Mesendoderm (in vitro differentiated cells): ENCODE results near the gene GALNT13.

Source experiments
- DNase-seq: peaks from one replicate; pipeline ENCODE4 v3.0.0; 2013
- H2AK5ac ChIP-seq: 2 replicates; pipeline ENCODE4 v1.6.1; 2013; ENCODE audit warnings: low read length, inconsistent platforms
- H2BK120ac ChIP-seq: 2 replicates; pipeline ENCODE4 v1.6.1; 2013; ENCODE audit warnings: low read depth, mild to moderate bottlenecking, low read length, moderate library complexity, mixed read lengths
- H2BK15ac ChIP-seq: replicated peaks from 2 replicates; pipeline ENCODE4 v1.6.1; 2013; ENCODE audit warnings: low read depth, mild to moderate bottlenecking, moderate library complexity
- H2BK5ac ChIP-seq: 2 replicates; pipeline ENCODE4 v1.6.1; 2013; ENCODE audit warnings: low read length, inconsistent platforms
- H3K18ac ChIP-seq: 2 replicates; pipeline ENCODE4 v1.6.1; 2013; ENCODE audit warnings: mild to moderate bottlenecking, low read length, mixed read lengths
- H3K23ac ChIP-seq: one replicate; pipeline ENCODE4 v1.6.1; 2013; ENCODE audit warnings: low read length
- H3K27ac ChIP-seq: 2 replicates; pipeline ENCODE4 v1.5.1; 2013; ENCODE audit warnings: low read depth, mild to moderate bottlenecking, inconsistent platforms, low read length, moderate library complexity
- H3K27me3 ChIP-seq: 2 replicates; pipeline ENCODE4 v1.6.1; 2013; ENCODE audit warnings: low read length, control low read depth, mild to moderate bottlenecking, inconsistent platforms; ENCODE audit not compliant: insufficient read depth, poor library complexity
- H3K36me3 ChIP-seq: 2 replicates; pipeline ENCODE4 v1.6.1; 2013; ENCODE audit warnings: low read length, inconsistent platforms; ENCODE audit not compliant: control insufficient read depth, insufficient read depth
- H3K4ac ChIP-seq: one replicate; pipeline ENCODE4 v1.6.1; 2013; ENCODE audit warnings: low read depth, mild to moderate bottlenecking, low read length, moderate library complexity
- H3K4me1 ChIP-seq: 2 replicates; pipeline ENCODE4 v1.6.1; 2013; ENCODE audit warnings: low read depth, low read length, inconsistent platforms; ENCODE audit not compliant: control insufficient read depth
- H3K4me2 ChIP-seq: 2 replicates; pipeline ENCODE4 v1.6.1; 2013; ENCODE audit warnings: low read length
- H3K4me3 ChIP-seq: 2 replicates; pipeline ENCODE4 v1.5.1; 2013; ENCODE audit warnings: mild to moderate bottlenecking, low read length
- H3K56ac ChIP-seq: one replicate; pipeline ENCODE4 v1.6.1; 2013; ENCODE audit warnings: low read length
- H3K79me1 ChIP-seq: 2 replicates; pipeline ENCODE4 v1.6.1; 2013; ENCODE audit warnings: low read length, inconsistent platforms
- H3K79me2 ChIP-seq: 2 replicates; pipeline ENCODE4 v1.6.1; 2013; ENCODE audit warnings: mild to moderate bottlenecking, low read length; ENCODE audit not compliant: control insufficient read depth, insufficient read depth
- H3K9ac ChIP-seq: 2 replicates; pipeline ENCODE4 v1.6.1; 2013; ENCODE audit warnings: low read length, inconsistent platforms
- H4K5ac ChIP-seq: one replicate; pipeline ENCODE4 v1.6.1; 2013; ENCODE audit warnings: low read length
- H4K8ac ChIP-seq: one replicate; pipeline ENCODE4 v1.6.1; 2013; ENCODE audit warnings: low read depth, mild to moderate bottlenecking, control low read depth, low read length, moderate library complexity
- WGBS: extraction: QIAGEN DNeasy Blood & Tissue Kit; methylation state at CpG from one replicate; pipeline ENCODE4 v1.1.7; 2013; ENCODE audit warnings: low lambda C conversion rate, missing lambda C conversion rate; ENCODE audit not compliant: insufficient coverage; ENCODE audit errors: extremely low coverage; 5-methylcytosine and 5-hydroxymethylcytosine counted together

Gene GALNT13

GRCh38 chr2:154408786-154409185, 537.1 kb downstream of the GALNT13 start:
- DNase-seq: no peak

GRCh38 chr2:154422251-154422650, 550.5 kb downstream of the GALNT13 start:
- Histone ChIP-seq H3K27ac (no peak overlapping the region), H4K5ac (no peak overlapping the region), H3K79me2 (no peaks in the 10 kb centered on the region), H2BK120ac (no peak overlapping the region), H3K4me3 (no peak overlapping the region), H3K9ac (no peak overlapping the region), H4K8ac (no peak overlapping the region), H3K79me1 (no peaks in the 10 kb centered on the region), H2BK15ac (no peak overlapping the region), H2BK5ac (no peak overlapping the region), H3K4me2 (no peak overlapping the region), H3K4ac (no peak overlapping the region), H3K56ac (no peak overlapping the region), H3K27me3 (no peaks in the 10 kb centered on the region), H3K18ac (no peak overlapping the region), H3K36me3 (no peaks in the 10 kb centered on the region), H3K4me1 (no peaks in the 10 kb centered on the region), H2AK5ac (no peak overlapping the region), H3K23ac (no peak overlapping the region)
- WGBS: no CpG with 5 or more reads among the region's 1 CpG
- no peak for DNase-seq

More at GRCh38 chr2:154408786-154409185, 537.1 kb downstream of the GALNT13 start:
- no peak overlapping the region for H3K4me2 ChIP-seq
- H3K4me1 ChIP-seq: no peaks in the 10 kb centered on the region
- no peak overlapping the region for H3K23ac ChIP-seq
- no peaks in the 10 kb centered on the region for H3K79me2 ChIP-seq
- H2BK5ac ChIP-seq: no peak overlapping the region
- H3K4ac ChIP-seq: no peak overlapping the region
- no peaks in the 10 kb centered on the region for H3K36me3 ChIP-seq
- H4K8ac ChIP-seq: no peak overlapping the region
- no peak overlapping the region for H2BK120ac ChIP-seq
- H3K79me1 ChIP-seq: no peaks in the 10 kb centered on the region
- no peak overlapping the region for H2AK5ac ChIP-seq
- H4K5ac ChIP-seq: no peak overlapping the region
- no CpG with 5 or more reads among the region's 1 CpG for WGBS
- H3K9ac ChIP-seq: no peak overlapping the region
- H3K18ac ChIP-seq: no peak overlapping the region
- H3K4me3 ChIP-seq: no peak overlapping the region
- no peak overlapping the region for H3K27ac ChIP-seq
- H2BK15ac ChIP-seq: no peak overlapping the region
- H3K27me3 ChIP-seq: no peaks in the 10 kb centered on the region
- no peak overlapping the region for H3K56ac ChIP-seq

GRCh38 chr2:154425994-154426393, 554.3 kb downstream of the GALNT13 start:
- Histone ChIP-seq H3K23ac (no peak overlapping the region), H3K27me3 (no peaks in the 10 kb centered on the region), H3K4me3 (no peak overlapping the region), H2BK5ac (no peak overlapping the region), H2BK15ac (no peak overlapping the region), H3K36me3 (no peaks in the 10 kb centered on the region), H3K79me2 (no peaks in the 10 kb centered on the region), H4K8ac (no peak overlapping the region), H3K4me2 (no peak overlapping the region), H3K27ac (no peak overlapping the region), H3K56ac (no peak overlapping the region), H3K79me1 (no peaks in the 10 kb centered on the region), H2BK120ac (no peak overlapping the region), H3K4me1 (no peaks in the 10 kb centered on the region), H4K5ac (no peak overlapping the region), H3K9ac (no peak overlapping the region), H3K18ac (no peak overlapping the region), H2AK5ac (no peak overlapping the region), H3K4ac (no peak overlapping the region)
- WGBS: no CpG with 5 or more reads among the region's 2 CpGs
- DNase-seq: no peak

GRCh38 chr2:154427453-154427852, 555.7 kb downstream of the GALNT13 start:
- H3K36me3 ChIP-seq: no peaks in the 10 kb centered on the region
- no peak overlapping the region for H3K9ac ChIP-seq
- H3K27ac ChIP-seq: no peak overlapping the region
- H2BK15ac ChIP-seq: no peak overlapping the region
- no peak overlapping the region for H3K4me3 ChIP-seq
- DNase-seq: no peak
- H3K18ac ChIP-seq: no peak overlapping the region
- no peak overlapping the region for H2AK5ac ChIP-seq
- H3K4ac ChIP-seq: no peak overlapping the region
- H2BK120ac ChIP-seq: no peak overlapping the region
- H3K23ac ChIP-seq: no peak overlapping the region
- H4K8ac ChIP-seq: no peak overlapping the region
- no peaks in the 10 kb centered on the region for H3K4me1 ChIP-seq
- no peak overlapping the region for H4K5ac ChIP-seq
- H3K4me2 ChIP-seq: no peak overlapping the region
- H3K56ac ChIP-seq: no peak overlapping the region
- no CpG with 5 or more reads among the region's 2 CpGs for WGBS
- H3K27me3 ChIP-seq: no peaks in the 10 kb centered on the region
- no peak overlapping the region for H2BK5ac ChIP-seq
- no peaks in the 10 kb centered on the region for H3K79me1 ChIP-seq
- H3K79me2 ChIP-seq: no peaks in the 10 kb centered on the region

GRCh38 chr2:154428022-154428421, 556.3 kb downstream of the GALNT13 start:
- no peak overlapping the region for H2BK15ac ChIP-seq
- no peak overlapping the region for H2BK120ac ChIP-seq
- H4K5ac ChIP-seq: no peak overlapping the region
- H3K79me2 ChIP-seq: no peaks in the 10 kb centered on the region
- H2AK5ac ChIP-seq: no peak overlapping the region
- H3K4me1 ChIP-seq: no peaks in the 10 kb centered on the region
- H3K27ac ChIP-seq: no peak overlapping the region
- no peaks in the 10 kb centered on the region for H3K36me3 ChIP-seq
- no peak overlapping the region for H2BK5ac ChIP-seq
- no peak overlapping the region for H4K8ac ChIP-seq
- DNase-seq: no peak
- no peak overlapping the region for H3K23ac ChIP-seq
- H3K56ac ChIP-seq: no peak overlapping the region
- no peak overlapping the region for H3K18ac ChIP-seq
- H3K79me1 ChIP-seq: no peaks in the 10 kb centered on the region
- H3K4me2 ChIP-seq: no peak overlapping the region
- H3K4me3 ChIP-seq: no peak overlapping the region
- no peak overlapping the region for H3K4ac ChIP-seq
- no CpG with 5 or more reads among the region's 8 CpGs for WGBS
- no peaks in the 10 kb centered on the region for H3K27me3 ChIP-seq
- no peak overlapping the region for H3K9ac ChIP-seq

GRCh38 chr2:154433010-154433409, 561.3 kb downstream of the GALNT13 start:
- Histone ChIP-seq H3K56ac (no peak overlapping the region), H3K79me1 (no peaks in the 10 kb centered on the region), H2BK120ac (no peak overlapping the region), H3K9ac (no peak overlapping the region), H3K36me3 (no peaks in the 10 kb centered on the region), H3K4me2 (no peak overlapping the region), H2AK5ac (no peak overlapping the region), H2BK5ac (no peak overlapping the region), H4K8ac (no peak overlapping the region), H3K4me1 (no peaks in the 10 kb centered on the region), H3K4ac (no peak overlapping the region), H3K27me3 (no peaks in the 10 kb centered on the region), H3K18ac (no peak overlapping the region), H4K5ac (no peak overlapping the region), H3K23ac (no peak overlapping the region), H3K79me2 (no peaks in the 10 kb centered on the region), H3K4me3 (no peak overlapping the region), H3K27ac (no peak overlapping the region), H2BK15ac (no peak overlapping the region)
- DNase-seq: no peak
